H9 (cell line): ENCODE results near the gene ZBTB47. TPM values are rescaled to one million over a fixed set of nuclear protein-coding genes. Genes with fewer than 3 reads are reported as not detected.

Experiments used
- DNase-seq: peaks from one replicate; pipeline ENCODE4 v3.0.0-alpha.2; 2017
- H2AFZ ChIP-seq: one replicate; pipeline ENCODE4 v1.6.1; 2013; ENCODE audit warnings: mild to moderate bottlenecking, low read length, control low read depth, moderate library complexity
- H2AK5ac ChIP-seq: 2 replicates; pipeline ENCODE4 v1.6.1; 2013; ENCODE audit warnings: low read length, control low read depth, mixed read lengths; ENCODE audit not compliant: insufficient read length
- H2BK120ac ChIP-seq: one replicate; pipeline ENCODE4 v1.6.1; 2013; ENCODE audit warnings: low read depth, mild to moderate bottlenecking, low read length, control low read depth, inconsistent platforms; ENCODE audit not compliant: poor library complexity, severe bottlenecking
- H2BK12ac ChIP-seq: 2 replicates; pipeline ENCODE4 v1.6.1; 2013; ENCODE audit warnings: low read length, control low read depth, mixed read lengths, low read depth; ENCODE audit not compliant: insufficient read length
- H2BK15ac ChIP-seq: 2 replicates; pipeline ENCODE4 v1.6.1; 2013; ENCODE audit warnings: low read depth, low read length, control low read depth
- H2BK20ac ChIP-seq: one replicate; pipeline ENCODE4 v1.6.1; 2013; ENCODE audit warnings: low read depth, mild to moderate bottlenecking, low read length, control low read depth, inconsistent platforms; ENCODE audit not compliant: poor library complexity, severe bottlenecking
- H2BK5ac ChIP-seq: 2 replicates; pipeline ENCODE4 v1.6.1; 2013; ENCODE audit warnings: low read length, control low read depth, mixed read lengths; ENCODE audit not compliant: insufficient read length
- H3K14ac ChIP-seq: 2 replicates; pipeline ENCODE4 v1.6.1; 2013; ENCODE audit warnings: low read length, control low read depth; ENCODE audit not compliant: insufficient read depth
- H3K18ac ChIP-seq: 2 replicates; pipeline ENCODE4 v1.6.1; 2013; ENCODE audit warnings: low read depth, mild to moderate bottlenecking, mixed read lengths, low read length, control low read depth; ENCODE audit not compliant: insufficient read length
- H3K23ac ChIP-seq: 2 replicates; pipeline ENCODE4 v1.6.1; 2013; ENCODE audit warnings: low read length, control low read depth, mixed read lengths, low read depth; ENCODE audit not compliant: insufficient read length
- H3K23me2 ChIP-seq: 2 replicates; pipeline ENCODE4 v1.6.1; 2013; ENCODE audit warnings: low read depth, mild to moderate bottlenecking, mixed read lengths, low read length, control low read depth; ENCODE audit not compliant: insufficient read length, poor library complexity, severe bottlenecking
- H3K27ac ChIP-seq: 2 replicates; pipeline ENCODE4 v1.5.1; 2013; ENCODE audit warnings: low read length, control low read depth, mixed read lengths, low read depth; ENCODE audit not compliant: insufficient read length
- H3K27me3 ChIP-seq: 2 replicates; pipeline ENCODE4 v1.6.1; 2013; ENCODE audit warnings: low read length, control low read depth, inconsistent platforms; ENCODE audit not compliant: insufficient read depth
- H3K4ac ChIP-seq: 2 replicates; pipeline ENCODE4 v1.6.1; 2013; ENCODE audit warnings: low read depth, mild to moderate bottlenecking, control low read depth, inconsistent platforms, low read length, moderate library complexity
- H3K4me1 ChIP-seq: 2 replicates; pipeline ENCODE4 v1.6.1; 2013; ENCODE audit warnings: low read length, control low read depth, inconsistent platforms; ENCODE audit not compliant: insufficient read depth
- H3K4me2 ChIP-seq: 2 replicates; pipeline ENCODE4 v1.6.1; 2013; ENCODE audit warnings: low read length, control low read depth, mixed read lengths; ENCODE audit not compliant: insufficient read length, insufficient read depth
- H3K56ac ChIP-seq: 2 replicates; pipeline ENCODE4 v1.6.1; 2013; ENCODE audit warnings: low read depth, mild to moderate bottlenecking, mixed read lengths, low read length, control low read depth; ENCODE audit not compliant: insufficient read length
- H3K79me1 ChIP-seq: 2 replicates; pipeline ENCODE4 v1.6.1; 2013; ENCODE audit warnings: low read depth, mild to moderate bottlenecking, moderate library complexity, low read length, control low read depth, inconsistent platforms; ENCODE audit not compliant: insufficient read depth, poor library complexity, severe bottlenecking
- H3K79me2 ChIP-seq: 2 replicates; pipeline ENCODE4 v1.6.1; 2013; ENCODE audit warnings: low read length, control low read depth, inconsistent platforms; ENCODE audit not compliant: insufficient read depth
- H3K9ac ChIP-seq: 2 replicates; pipeline ENCODE4 v1.6.1; 2013; ENCODE audit warnings: low read length, control low read depth, mixed read lengths; ENCODE audit not compliant: insufficient read length; ENCODE audit errors: extremely low read depth
- H3K9me3 ChIP-seq: one replicate; pipeline ENCODE4 v1.6.1; 2013; ENCODE audit warnings: low read depth, low read length, inconsistent platforms; ENCODE audit not compliant: control insufficient read depth
- H3T11ph ChIP-seq: one replicate; pipeline ENCODE4 v1.6.1; 2013; ENCODE audit warnings: mild to moderate bottlenecking, low read length, control low read depth, inconsistent platforms
- H4K20me1 ChIP-seq: one replicate; pipeline ENCODE4 v1.6.1; 2013; ENCODE audit not compliant: control insufficient read depth, insufficient read length, insufficient read depth
- H4K5ac ChIP-seq: 2 replicates; pipeline ENCODE4 v1.6.1; 2013; ENCODE audit warnings: low read depth, mild to moderate bottlenecking, mixed read lengths, low read length, control low read depth; ENCODE audit not compliant: insufficient read length
- H4K8ac ChIP-seq: replicated peaks from 2 replicates; pipeline ENCODE4 v1.6.1; 2013; ENCODE audit warnings: low read length, control low read depth, mixed read lengths, low read depth; ENCODE audit not compliant: insufficient read length
- H4K91ac ChIP-seq: 2 replicates; pipeline ENCODE4 v1.6.1; 2013; ENCODE audit warnings: low read depth, mild to moderate bottlenecking, moderate library complexity, mixed read lengths, low read length, control low read depth; ENCODE audit not compliant: insufficient read length
- H3K27ac Mint-ChIP-seq, 3 experiments: 2 replicates in 2 of 3; 3 replicates in 1 of 3; pipeline ENCODE4 v1.8.0; 2020 to 2021; ENCODE audit warnings: mixed read lengths in 3 of 3, mild to moderate bottlenecking in 1 of 3, moderate library complexity in 1 of 3
- H3K27me3 Mint-ChIP-seq: 2 replicates; pipeline ENCODE4 v1.8.0; 2021; ENCODE audit warnings: low read depth, mild to moderate bottlenecking, moderate library complexity, mixed read lengths
- H3K36me3 Mint-ChIP-seq, 3 experiments: 2 replicates in 2 of 3; 3 replicates in 1 of 3; pipeline ENCODE4 v1.8.0; 2020 to 2021; ENCODE audit warnings: low read depth in 3 of 3, mixed read lengths in 3 of 3; ENCODE audit not compliant: insufficient read depth in 1 of 3
- H3K4me1 Mint-ChIP-seq, 2 experiments: 2 replicates each; pipeline ENCODE4 v1.8.0; 2020; ENCODE audit warnings: mixed read lengths in 2 of 2
- H3K4me3 Mint-ChIP-seq, 2 experiments: 2 replicates in 1 of 2; 3 replicates in 1 of 2; pipeline ENCODE4 v1.8.0; 2020 to 2021; ENCODE audit warnings: mild to moderate bottlenecking in 2 of 2, mixed read lengths in 2 of 2, moderate library complexity in 1 of 2
- H3K9me3 Mint-ChIP-seq, 2 experiments: 2 replicates in 1 of 2; 3 replicates in 1 of 2; pipeline ENCODE4 v1.8.0; 2020; ENCODE audit warnings: mild to moderate bottlenecking in 2 of 2, mixed read lengths in 2 of 2, moderate library complexity in 1 of 2
- CTCF ChIP-seq: fragments of 200-600 bp; sonication (generic); conservative IDR thresholded peaks from 3 replicates; pipeline ENCODE4 v1.8.0; 2021; ENCODE audit warnings: antibody characterized with exemption, mild to moderate bottlenecking
- WGBS: extraction: QIAGEN DNeasy Blood & Tissue Kit; methylation state at CpG from one replicate; pipeline ENCODE4 v1.1.7; 2013; ENCODE audit warnings: missing lambda C conversion rate, low lambda C conversion rate, mixed read lengths; ENCODE audit not compliant: insufficient read length; ENCODE audit errors: extremely low coverage; 5-methylcytosine and 5-hydroxymethylcytosine counted together
- total RNA-seq: library from RNA; stranded (reverse); gene quantifications from 2 replicates; pipeline ENCODE4 v1.2.1, GENCODE V29; 2021

ZBTB47 gene
- total RNA-seq, 1 experiment from 2014 or later = 3.6 TPM

- H4K20me1 ChIP-seq = no peaks in the 10 kb centered on the region
- H3K79me2 ChIP-seq = no peaks in the 10 kb centered on the region
- no peak overlapping the region for H2BK20ac ChIP-seq
- no peak overlapping the region for H3T11ph ChIP-seq
- DNase-seq = no peak
- H2BK15ac ChIP-seq = no peak overlapping the region
- no peak overlapping the region for H2BK5ac ChIP-seq
- H2BK12ac ChIP-seq = no peak overlapping the region
- H3K56ac ChIP-seq = no peak overlapping the region
- H3K4me3 Mint-ChIP-seq = no peak overlapping the region; a peak in 1 of 5 replicates
- no peak overlapping the region for H3K18ac ChIP-seq
- no peaks in the 10 kb centered on the region; the same call in 1 of the 2 replicates for H3K4me1 ChIP-seq
- H3K9me3 ChIP-seq = no peaks in the 10 kb centered on the region
- no peak overlapping the region for H4K8ac ChIP-seq
- WGBS = no CpG with 5 or more reads among the region's 7 CpGs
- no peak overlapping the region for H3K4me2 ChIP-seq
- H3K14ac ChIP-seq = no peak overlapping the region
- no peak for TF ChIP-seq CTCF
- H3K23me2 ChIP-seq = no peaks in the 10 kb centered on the region
- H3K36me3 Mint-ChIP-seq = no peaks in the 10 kb centered on the region; a peak in 1 of 7 replicates
- H3K4me1 Mint-ChIP-seq = peaks cover 19 to 25% of the 10 kb centered on the region in 2 experiments
- H4K91ac ChIP-seq = no peak overlapping the region
- no peak overlapping the region for H3K27ac ChIP-seq
- no peak overlapping the region for H2BK120ac ChIP-seq
- no peak overlapping the region for H3K4ac ChIP-seq
- H3K27me3 Mint-ChIP-seq = peaks cover 12% of the 10 kb centered on the region
- no peak overlapping the region; a peak in 2 of 7 replicates for H3K27ac Mint-ChIP-seq
- no peaks in the 10 kb centered on the region for H3K79me1 ChIP-seq
- no peak overlapping the region for H4K5ac ChIP-seq
- H3K23ac ChIP-seq = no peak overlapping the region
- H3K27me3 ChIP-seq = no peaks in the 10 kb centered on the region; the same call in 1 of the 2 replicates
- no peaks in the 10 kb centered on the region for H3K9me3 Mint-ChIP-seq
- H2AK5ac ChIP-seq = no peak overlapping the region
- H3K9ac ChIP-seq = no peak overlapping the region
- no peak overlapping the region for H2AFZ ChIP-seq
These were observed 36.7 kb downstream of the ZBTB47 start for GRCh38 chr3:42690191-42690590.
